ENCODE measurements around the gene METTL23. TPM values are rescaled to one million over a fixed set of nuclear protein-coding genes. Genes with fewer than 3 reads are reported as not detected.
"Not testable (repeated sequence)": the region's sequence is repeated elsewhere in the genome, so short reads cannot be mapped to it uniquely, and the experiment has no call there.

The METTL23 gene
- polyA plus RNA-seq, 12 donors = 11.9 to 28.1 (median 21.1) TPM; not detected in 1

GRCh38 chr17:76690596-76691280, 35.9 kb upstream of the METTL23 start:
- DNase-seq = no peak

DNA sequence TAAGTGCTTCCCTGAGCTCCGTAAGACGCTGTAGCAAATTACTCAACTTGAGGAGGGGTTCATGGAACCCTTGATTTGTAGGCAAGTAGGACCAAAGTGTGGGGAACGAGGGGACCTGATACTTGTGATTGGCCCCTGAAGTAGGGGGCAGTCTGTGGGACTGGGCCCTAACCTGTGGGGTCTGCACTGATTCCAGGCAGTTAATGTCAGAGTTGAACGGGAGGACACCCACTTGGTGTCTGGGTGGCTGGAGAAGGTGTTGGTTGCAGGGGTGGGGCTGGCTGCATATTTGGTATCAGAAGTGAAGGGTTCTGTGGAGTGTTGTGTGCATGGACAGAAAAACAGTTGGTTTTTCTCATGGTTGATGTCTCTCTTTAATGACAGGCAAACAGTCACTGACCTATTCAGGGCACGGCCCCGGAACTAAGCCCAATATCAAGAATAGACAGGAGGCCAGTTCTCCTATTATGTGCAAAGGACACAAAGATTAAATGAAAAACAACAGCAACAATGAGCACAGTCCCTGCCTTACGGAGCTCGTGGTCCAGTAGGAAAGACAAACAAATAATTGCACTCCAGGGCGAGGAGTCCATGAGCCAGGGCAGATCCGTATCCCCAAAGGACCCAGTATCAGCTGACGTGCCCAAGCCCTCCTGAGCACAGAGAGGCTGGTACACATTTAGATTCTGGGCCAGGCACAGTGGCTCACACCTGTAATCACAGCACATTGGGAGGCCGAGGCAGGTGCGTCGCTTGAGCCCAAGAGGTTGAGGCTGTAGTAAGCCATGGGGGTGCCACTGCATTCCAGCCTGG, 35.1 kb upstream of the METTL23 start:
- no peak for DNase-seq

GRCh38 chr17:76695059-76695831, 31.4 kb upstream of the METTL23 start:
- no peak for DNase-seq

GRCh38 chr17:76696763-76697701, 29.6 kb upstream of the METTL23 start:
- no peak for DNase-seq

DNA sequence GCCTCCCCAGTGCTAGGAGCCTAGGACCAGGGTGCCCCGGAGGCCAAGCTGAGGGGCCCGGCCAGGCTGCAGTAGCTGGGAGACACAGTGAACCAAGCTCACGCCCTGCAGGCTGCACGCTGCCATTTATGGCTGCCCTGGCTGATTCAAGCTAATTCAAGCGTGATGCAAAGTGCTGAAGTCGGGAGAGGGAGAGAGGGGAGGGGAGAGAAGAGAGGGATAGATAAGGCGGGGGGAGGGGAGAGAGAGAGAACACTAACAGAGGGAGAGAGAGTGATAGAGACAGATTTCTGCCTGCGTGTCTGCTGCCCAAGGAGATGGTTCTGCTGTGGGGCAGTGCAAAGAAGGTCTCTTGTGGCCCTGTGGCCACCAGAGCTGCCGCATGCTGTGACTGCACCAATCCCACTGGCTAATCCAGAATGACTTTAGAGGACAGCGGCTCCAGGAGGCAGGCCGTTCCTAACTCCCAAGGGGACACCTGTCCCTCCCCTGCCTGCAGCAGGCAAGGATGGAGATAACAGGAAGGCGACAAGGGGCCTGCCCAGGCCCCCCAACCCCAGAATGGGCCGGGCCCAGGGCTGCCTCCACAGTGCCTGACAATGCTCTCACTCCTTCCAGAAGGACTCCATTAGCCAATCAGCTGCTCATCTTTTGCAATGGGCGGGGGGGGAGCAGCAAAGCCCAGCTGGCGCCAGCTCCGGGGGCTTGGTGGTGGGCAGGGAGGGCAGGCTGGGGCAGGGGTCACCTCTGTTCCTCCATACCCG, 28.8 kb upstream of the METTL23 start:
- no peak for DNase-seq

- not testable (repeated sequence) for DNase-seq
Observed at GRCh38 chr17:76698466-76698977, 28.1 kb upstream of the METTL23 start.

- DNase-seq = peak; percentile 79
Observed at GRCh38 chr17:76700270-76700616, 26.4 kb upstream of the METTL23 start.

- peak; percentile 84 for DNase-seq
Observed at GRCh38 chr17:76700617-76701470, 25.8 kb upstream of the METTL23 start.

DNA sequence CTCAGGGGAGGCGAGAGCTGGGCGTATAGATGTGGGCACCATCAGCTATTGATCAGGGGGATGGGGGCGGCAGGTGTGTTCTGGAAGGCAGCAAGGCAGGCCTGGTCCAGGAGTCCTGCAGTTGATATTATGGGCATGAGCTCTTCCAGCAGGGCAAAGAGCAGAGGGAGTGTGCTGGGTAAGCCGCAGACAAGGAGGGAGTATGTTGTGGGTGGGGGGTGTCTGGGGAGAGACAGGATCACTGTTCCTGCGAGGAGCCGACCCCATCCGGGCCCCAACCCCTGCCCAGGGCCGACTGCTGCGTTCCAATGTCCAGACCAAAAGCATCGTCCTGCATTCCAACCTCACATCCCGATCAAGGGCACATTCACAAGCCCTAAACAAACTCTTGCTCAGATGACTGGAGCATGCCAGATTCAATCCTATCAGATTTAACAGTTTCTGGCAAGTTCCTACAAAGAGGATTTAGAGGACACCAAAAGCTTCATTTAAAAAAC, 25.1 kb upstream of the METTL23 start:
- DNase-seq = no peak

GRCh38 chr17:76702076-76702475, 24.6 kb upstream of the METTL23 start:
- DNase-seq = no peak

- no peak for DNase-seq
Observed at GRCh38 chr17:76702941-76703637, 23.6 kb upstream of the METTL23 start.

DNA sequence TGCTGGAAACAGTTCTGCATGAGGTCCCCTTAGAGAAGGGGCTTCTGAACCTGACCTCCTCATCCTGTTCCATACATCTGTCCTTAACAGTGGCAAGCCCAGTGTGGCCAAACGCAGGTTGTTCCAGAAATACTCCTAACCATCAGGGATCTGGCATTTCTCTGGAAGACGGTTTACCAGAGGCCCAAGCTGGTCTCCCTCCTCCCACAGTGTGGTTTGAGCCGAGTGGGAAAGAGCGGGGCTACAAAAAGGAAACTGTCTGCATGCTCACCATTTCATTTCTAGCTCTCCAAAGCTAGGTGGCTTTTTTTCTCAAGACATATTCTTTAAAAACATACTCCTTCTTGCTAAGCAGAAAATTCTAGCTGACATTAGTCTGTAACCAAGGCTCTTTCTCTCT, 21.8 kb upstream of the METTL23 start:
- no peak for DNase-seq

DNA sequence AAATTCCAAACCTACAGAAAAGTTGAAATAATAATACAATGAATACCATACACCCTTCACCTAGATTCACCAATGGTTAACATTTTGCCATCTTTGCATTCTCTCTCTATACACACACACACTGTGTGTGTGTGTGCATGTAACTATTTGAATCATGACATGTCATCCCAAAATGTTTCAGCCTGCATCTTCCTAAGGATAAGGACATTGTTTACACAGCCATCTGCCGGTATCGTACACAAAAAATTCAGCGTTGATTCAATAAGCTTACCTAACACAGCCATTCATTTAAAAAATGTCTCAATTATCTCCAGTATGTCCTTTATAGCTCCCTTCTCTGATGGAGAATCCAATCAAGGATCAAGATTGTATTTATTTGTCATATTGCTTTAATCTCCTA, 19.8 kb upstream of the METTL23 start:
- DNase-seq = no peak

- peak; percentile 61 for DNase-seq
Observed at GRCh38 chr17:76707985-76708807, 18.4 kb upstream of the METTL23 start.

GRCh38 chr17:76709077-76709950, 17.3 kb upstream of the METTL23 start:
- DNase-seq = peak; percentile 68

Measured in muscle of arm (tissue), 12 donors.